IMR-90 (cell line): Measurements from ENCODE around the gene MRPS22. TPM values are rescaled to one million over a fixed set of nuclear protein-coding genes. Genes with fewer than 3 reads are reported as not detected.

Experiments used
- ATAC-seq: fragments of 200-7000 bp; cut with Tn5 transposase; 2 replicates; pipeline ENCODE4 v1.9.1; 2020; ENCODE audit warnings: low read depth, mild to moderate bottlenecking, moderate library complexity
- BruUV-seq: library from RNA; stranded (reverse); fragments of 400-500 nt; replicated peaks from 2 replicates; lab custom pipeline; 2021; lab: Mats Ljungman, UMichigan
- CTCF ChIA-PET: fragments of 300-600 bp; formaldehyde crosslinking; extraction: SDS; loops from one replicate; lab custom pipeline; 2021; ENCODE audit warnings: antibody characterized with exemption; lab: Yijun Ruan, JAX
- POLR2A ChIA-PET: fragments of 300-600 bp; sonication (Branson Sonifier 250); formaldehyde crosslinking; loops from one replicate; lab custom pipeline; 2022; ENCODE audit warnings: antibody characterized with exemption; ENCODE audit not compliant: unreplicated experiment; lab: Charles Lee
- DNase-seq: peaks from one replicate; pipeline ENCODE4 v3.0.0; 2013
- H2AFZ ChIP-seq: replicated peaks from 2 replicates; pipeline ENCODE3; 2013; ENCODE audit warnings: low read length, mild to moderate bottlenecking; ENCODE audit not compliant: poor library complexity
- H2AK5ac ChIP-seq: 2 replicates; pipeline ENCODE4 v1.6.1; 2013; ENCODE audit warnings: low read depth, low read length, inconsistent platforms
- H2AK9ac ChIP-seq: replicated peaks from 2 replicates; pipeline ENCODE3; 2013; ENCODE audit warnings: mild to moderate bottlenecking, low read depth, low read length, moderate library complexity; ENCODE audit not compliant: poor library complexity
- H2BK120ac ChIP-seq: 2 replicates; pipeline ENCODE4 v1.6.1; 2013; ENCODE audit warnings: low read depth, low read length, inconsistent platforms
- H2BK15ac ChIP-seq: 3 replicates; pipeline ENCODE4 v1.6.1; 2013; ENCODE audit warnings: low read depth, low read length, inconsistent platforms
- H2BK20ac ChIP-seq: 2 replicates; pipeline ENCODE4 v1.6.1; 2013; ENCODE audit warnings: low read depth, mild to moderate bottlenecking, inconsistent platforms, low read length, moderate library complexity
- H2BK5ac ChIP-seq: 2 replicates; pipeline ENCODE4 v1.6.1; 2013; ENCODE audit warnings: mild to moderate bottlenecking, low read depth, low read length, inconsistent platforms; ENCODE audit not compliant: poor library complexity, severe bottlenecking
- H3K14ac ChIP-seq: replicated peaks from 2 replicates; pipeline ENCODE4 v1.6.1; 2013; ENCODE audit warnings: low read depth, low read length, inconsistent platforms
- H3K18ac ChIP-seq: 2 replicates; pipeline ENCODE4 v1.6.1; 2013; ENCODE audit warnings: low read depth, low read length, control low read depth
- H3K23ac ChIP-seq: 2 replicates; pipeline ENCODE4 v1.6.1; 2013; ENCODE audit warnings: low read depth, low read length, inconsistent platforms
- H3K27ac ChIP-seq: 2 replicates; pipeline ENCODE4 v1.5.1; 2013; ENCODE audit warnings: mild to moderate bottlenecking, control low read depth, low read length; ENCODE audit not compliant: insufficient read depth
- H3K27me3 ChIP-seq: 2 replicates; pipeline ENCODE4 v1.6.1; 2013; ENCODE audit warnings: low read length; ENCODE audit not compliant: control insufficient read depth, insufficient read depth
- H3K36me3 ChIP-seq: 2 replicates; pipeline ENCODE4 v1.6.1; 2013; ENCODE audit warnings: low read length, mixed read lengths; ENCODE audit not compliant: control insufficient read depth, insufficient read depth
- H3K4ac ChIP-seq: 2 replicates; pipeline ENCODE4 v1.6.1; 2013; ENCODE audit warnings: low read depth, low read length, inconsistent platforms
- H3K4me1 ChIP-seq: 2 replicates; pipeline ENCODE4 v1.6.1; 2013; ENCODE audit warnings: low read length, mixed read lengths; ENCODE audit not compliant: control insufficient read depth, insufficient read depth
- H3K4me2 ChIP-seq: 2 replicates; pipeline ENCODE4 v1.6.1; 2013; ENCODE audit warnings: low read depth, mild to moderate bottlenecking, control low read depth, low read length, moderate library complexity
- H3K4me3 ChIP-seq: 2 replicates; pipeline ENCODE4 v1.5.1; 2013; ENCODE audit warnings: low read depth, mild to moderate bottlenecking, control low read depth, low read length, moderate library complexity; ENCODE audit not compliant: insufficient read depth
- H3K56ac ChIP-seq: 2 replicates; pipeline ENCODE4 v1.6.1; 2013; ENCODE audit warnings: low read length, inconsistent platforms; ENCODE audit not compliant: insufficient read depth; ENCODE audit errors: extremely low read depth
- H3K79me1 ChIP-seq, 2 experiments: 2 replicates each; pipeline ENCODE4 v1.6.1; 2013; ENCODE audit warnings: low read length in 2 of 2, inconsistent platforms in 1 of 2, low read depth in 1 of 2
- H3K9ac ChIP-seq: 2 replicates; pipeline ENCODE4 v1.6.1; 2013; ENCODE audit warnings: low read depth, low read length, control low read depth
- H3K9me1 ChIP-seq: 2 replicates; pipeline ENCODE4 v1.6.1; 2013; ENCODE audit warnings: low read length, inconsistent platforms; ENCODE audit not compliant: insufficient read depth
- H3K9me3 ChIP-seq: 2 replicates; pipeline ENCODE4 v1.6.1; 2013; ENCODE audit warnings: low read length; ENCODE audit not compliant: control insufficient read depth, insufficient read depth
- H4K20me1 ChIP-seq: 2 replicates; pipeline ENCODE4 v1.6.1; 2013; ENCODE audit warnings: low read length, inconsistent platforms; ENCODE audit not compliant: insufficient read depth
- H4K5ac ChIP-seq: 2 replicates; pipeline ENCODE4 v1.6.1; 2013; ENCODE audit warnings: mild to moderate bottlenecking, low read depth, low read length, control low read depth
- H4K8ac ChIP-seq, 2 experiments: 2 replicates each; pipeline ENCODE4 v1.6.1; 2013; ENCODE audit warnings: low read depth in 2 of 2, low read length in 2 of 2, control low read depth in 1 of 2, inconsistent platforms in 1 of 2
- H4K91ac ChIP-seq: 2 replicates; pipeline ENCODE4 v1.6.1; 2013; ENCODE audit warnings: low read depth, low read length, inconsistent platforms; ENCODE audit not compliant: insufficient read depth
- BHLHE40 ChIP-seq: fragments of 150-350 bp; IDR thresholded peaks from 2 replicates; pipeline ENCODE4 v1.6.1; 2016; ENCODE audit warnings: mild to moderate bottlenecking, low read depth, low read length
- CEBPB ChIP-seq: IDR thresholded peaks from 2 replicates; pipeline ENCODE4 v1.6.1; 2012; ENCODE audit warnings: low read depth, low read length, improper control_type of control experiment
- CHD1 ChIP-seq: IDR thresholded peaks from 2 replicates; pipeline ENCODE4 v1.6.1; 2012; ENCODE audit warnings: low read depth, low read length, improper control_type of control experiment
- ELK1 ChIP-seq: fragments of 150-350 bp; IDR thresholded peaks from 2 replicates; pipeline ENCODE4 v1.6.1; 2016; ENCODE audit warnings: low read depth, mild to moderate bottlenecking, low read length, moderate library complexity, borderline replicate concordance
- FOS ChIP-seq: fragments of 150-350 bp; IDR thresholded peaks from 2 replicates; pipeline ENCODE4 v1.6.1; 2016; ENCODE audit warnings: low read depth, low read length
- MAFK ChIP-seq: IDR thresholded peaks from 2 replicates; pipeline ENCODE4 v1.6.1; 2012; ENCODE audit warnings: low read depth, low read length, improper control_type of control experiment
- MAZ ChIP-seq: IDR thresholded peaks from 2 replicates; pipeline ENCODE4 v1.6.1; 2012; ENCODE audit warnings: low read depth, mild to moderate bottlenecking, low read length, improper control_type of control experiment, moderate library complexity, borderline replicate concordance
- NFE2L2 ChIP-seq: fragments of 150-350 bp; IDR thresholded peaks from 2 replicates; pipeline ENCODE4 v1.6.1; 2016; ENCODE audit warnings: low read depth, mild to moderate bottlenecking, low read length
- RAD21 ChIP-seq: IDR thresholded peaks from 2 replicates; pipeline ENCODE4 v1.6.1; 2012; ENCODE audit warnings: low read length, improper control_type of control experiment
- RCOR1 ChIP-seq: IDR thresholded peaks from 2 replicates; pipeline ENCODE4 v1.6.1; 2012; ENCODE audit warnings: mild to moderate bottlenecking, low read length, improper control_type of control experiment; ENCODE audit not compliant: insufficient replicate concordance
- RFX5 ChIP-seq: IDR thresholded peaks from 2 replicates; pipeline ENCODE4 v1.8.0; 2012; ENCODE audit warnings: low read depth, mild to moderate bottlenecking, low read length, moderate library complexity
- SMC3 ChIP-seq: fragments of 150-350 bp; IDR thresholded peaks from 2 replicates; pipeline ENCODE4 v1.6.1; 2016; ENCODE audit warnings: low read depth, mild to moderate bottlenecking, antibody characterized with exemption, low read length, moderate library complexity
- WGBS, 2 experiments: methylation state at CpG; one replicate each; pipeline versions ENCODE4 v1.1.5 to v1.1.7; 2013; ENCODE audit warnings: missing lambda C conversion rate in 2 of 2; ENCODE audit not compliant: insufficient read length in 1 of 2; ENCODE audit errors: extremely low coverage in 2 of 2; 5-methylcytosine and 5-hydroxymethylcytosine counted together
- dilution Hi-C: fragments of 300-500 bp; cut with HindIII; formaldehyde crosslinking; loops from one replicate; pipeline ENCODE4 v1.14.3; 2018; ENCODE audit warnings: low sequenced_read_pairs; ENCODE audit not compliant: unreplicated experiment
- in situ Hi-C: fragments of 300-500 bp; cut with MboI; formaldehyde crosslinking; loops from 3 replicates; pipeline ENCODE4 v1.14.3; 2019; ENCODE audit warnings: low sequenced_read_pairs, inconsistent platforms, mixed read lengths
- intact Hi-C: fragments of 100-400 bp; cut with micrococcal nuclease; formaldehyde crosslinking; loops from 2 replicates; pipeline ENCODE4 v1.10.0; 2022
- polyA plus RNA-seq, 3 experiments: library from polyadenylated mRNA; depleted of rRNA; stranded (reverse); fragments of >200 nt; gene quantifications; 2 replicates each; pipeline ENCODE4 v1.2.3, GENCODE V29; 2012; ENCODE audit warnings: low replicate concordance in 1 of 3
- total RNA-seq: library from RNA; depleted of rRNA; stranded (reverse); fragments of >200 nt; gene quantifications from 2 replicates; pipeline ENCODE4 v1.2.3, GENCODE V29; 2012
- TF ChIP-seq, protein P1 (sequence below): fragments of 150-350 bp; IDR thresholded peaks from 2 replicates; pipeline ENCODE4 v1.6.1; 2017; ENCODE audit warnings: mild to moderate bottlenecking, antibody characterized with exemption, low read length, low read depth

Gene MRPS22
- total and polyA plus RNA-seq, 2 of the 4 experiments (the other 2 are of a cell fraction): 54.5 to 72.4 TPM

DNA sequence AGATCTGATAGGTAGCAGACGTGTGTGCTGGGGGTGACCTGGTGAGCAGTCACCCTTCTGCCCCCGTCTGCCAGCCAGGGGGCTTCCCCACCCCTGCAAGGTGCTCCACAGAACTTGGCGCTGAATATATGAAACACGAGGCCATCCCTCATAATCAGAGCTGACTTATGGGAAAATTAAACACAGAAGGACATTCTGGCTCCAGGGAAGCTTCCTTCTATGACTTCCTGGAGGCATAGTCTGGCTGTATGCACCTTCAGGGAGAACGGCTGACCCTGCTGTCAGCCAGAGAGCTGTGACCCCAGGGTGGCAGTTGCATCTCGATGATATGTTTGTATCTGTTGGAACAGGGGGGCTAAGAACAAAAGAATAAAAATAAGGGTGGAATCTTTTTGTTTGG lies 26.6 kb upstream of the MRPS22 start:
- Histone ChIP-seq H2AK5ac (no peak overlapping the region), H4K91ac (no peak overlapping the region), H3K27ac (no peak overlapping the region), H3K36me3 (no peaks in the 10 kb centered on the region), H4K8ac (no peak overlapping the region), H3K9me3 (no peaks in the 10 kb centered on the region), H2BK120ac (no peak overlapping the region), H3K79me1 (no peaks in the 10 kb centered on the region), H2AFZ (peak overlapping the region; percentile 10), H2BK5ac (no peak overlapping the region), H3K18ac (no peak overlapping the region), H3K4ac (no peak overlapping the region; the same call in 1 of the 2 replicates), H3K14ac (no peak overlapping the region), H3K23ac (no peak overlapping the region), H3K9ac (no peak overlapping the region), H2BK15ac (no peak overlapping the region), H3K4me1 (peaks cover 6% of the 10 kb centered on the region; the same call in 1 of the 2 replicates), H4K5ac (no peak overlapping the region), H2AK9ac (no peak overlapping the region), H3K4me2 (no peak overlapping the region), H3K9me1 (peaks cover 9% of the 10 kb centered on the region), H2BK20ac (no peak overlapping the region), H3K56ac (no peak overlapping the region), H4K20me1 (no peaks in the 10 kb centered on the region), H3K27me3 (peaks cover 3% of the 10 kb centered on the region), H3K4me3 (no peak overlapping the region)
- in situ Hi-C loops: loop anchor here (10.0 kb wide), 1 partner anchor 192 kb away; no protein-coding TSS in a partner anchor
- BruUV-seq: no TSS peak
- no CpG with 5 or more reads among the region's 6 CpGs for WGBS, 2 experiments
- ChIA-PET POLR2A (no interaction called here), CTCF (no interaction called here)
- intact Hi-C loops: no loop called here
- TF ChIP-seq, protein P1, sequence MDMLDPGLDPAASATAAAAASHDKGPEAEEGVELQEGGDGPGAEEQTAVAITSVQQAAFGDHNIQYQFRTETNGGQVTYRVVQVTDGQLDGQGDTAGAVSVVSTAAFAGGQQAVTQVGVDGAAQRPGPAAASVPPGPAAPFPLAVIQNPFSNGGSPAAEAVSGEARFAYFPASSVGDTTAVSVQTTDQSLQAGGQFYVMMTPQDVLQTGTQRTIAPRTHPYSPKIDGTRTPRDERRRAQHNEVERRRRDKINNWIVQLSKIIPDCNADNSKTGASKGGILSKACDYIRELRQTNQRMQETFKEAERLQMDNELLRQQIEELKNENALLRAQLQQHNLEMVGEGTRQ: no peak
- no peak for TF ChIP-seq BHLHE40
- TF ChIP-seq SMC3: no peak
- no peak for TF ChIP-seq CEBPB
- TF ChIP-seq ELK1: no peak
- TF ChIP-seq RCOR1: no peak
- TF ChIP-seq MAFK: no peak
- no peak for TF ChIP-seq NFE2L2
- TF ChIP-seq FOS: no peak
- TF ChIP-seq RFX5: no peak
- TF ChIP-seq CHD1: no peak
- TF ChIP-seq RAD21: no peak
- no peak for TF ChIP-seq MAZ
- dilution Hi-C loops: no loop called here
- ATAC-seq: no peak
- DNase-seq: no peak
